IMR-90 (cell line): ENCODE data around the gene ACTR1A. TPM values are rescaled to one million over a fixed set of nuclear protein-coding genes. Genes with fewer than 3 reads are reported as not detected.

ENCODE experiments used
- ATAC-seq: fragments of 200-7000 bp; cut with Tn5 transposase; 2 replicates; pipeline ENCODE4 v1.9.1; 2020; ENCODE audit warnings: low read depth, mild to moderate bottlenecking, moderate library complexity
- BruUV-seq: library from RNA; stranded (reverse); fragments of 400-500 nt; replicated peaks from 2 replicates; lab custom pipeline; 2021; lab: Mats Ljungman, UMichigan
- CTCF ChIA-PET: fragments of 300-600 bp; formaldehyde crosslinking; extraction: SDS; loops from one replicate; lab custom pipeline; 2021; ENCODE audit warnings: antibody characterized with exemption; lab: Yijun Ruan, JAX
- POLR2A ChIA-PET: fragments of 300-600 bp; sonication (Branson Sonifier 250); formaldehyde crosslinking; loops from one replicate; lab custom pipeline; 2022; ENCODE audit warnings: antibody characterized with exemption; ENCODE audit not compliant: unreplicated experiment; lab: Charles Lee
- DNase-seq: peaks from one replicate; pipeline ENCODE4 v3.0.0; 2013
- H2AFZ ChIP-seq: replicated peaks from 2 replicates; pipeline ENCODE3; 2013; ENCODE audit warnings: low read length, mild to moderate bottlenecking; ENCODE audit not compliant: poor library complexity
- H2AK5ac ChIP-seq: 2 replicates; pipeline ENCODE4 v1.6.1; 2013; ENCODE audit warnings: low read depth, low read length, inconsistent platforms
- H2AK9ac ChIP-seq: replicated peaks from 2 replicates; pipeline ENCODE3; 2013; ENCODE audit warnings: mild to moderate bottlenecking, low read depth, low read length, moderate library complexity; ENCODE audit not compliant: poor library complexity
- H2BK120ac ChIP-seq: 2 replicates; pipeline ENCODE4 v1.6.1; 2013; ENCODE audit warnings: low read depth, low read length, inconsistent platforms
- H2BK15ac ChIP-seq: 3 replicates; pipeline ENCODE4 v1.6.1; 2013; ENCODE audit warnings: low read depth, low read length, inconsistent platforms
- H2BK20ac ChIP-seq: 2 replicates; pipeline ENCODE4 v1.6.1; 2013; ENCODE audit warnings: low read depth, mild to moderate bottlenecking, inconsistent platforms, low read length, moderate library complexity
- H2BK5ac ChIP-seq: 2 replicates; pipeline ENCODE4 v1.6.1; 2013; ENCODE audit warnings: mild to moderate bottlenecking, low read depth, low read length, inconsistent platforms; ENCODE audit not compliant: poor library complexity, severe bottlenecking
- H3K14ac ChIP-seq: replicated peaks from 2 replicates; pipeline ENCODE4 v1.6.1; 2013; ENCODE audit warnings: low read depth, low read length, inconsistent platforms
- H3K18ac ChIP-seq: 2 replicates; pipeline ENCODE4 v1.6.1; 2013; ENCODE audit warnings: low read depth, low read length, control low read depth
- H3K23ac ChIP-seq: 2 replicates; pipeline ENCODE4 v1.6.1; 2013; ENCODE audit warnings: low read depth, low read length, inconsistent platforms
- H3K27ac ChIP-seq: 2 replicates; pipeline ENCODE4 v1.5.1; 2013; ENCODE audit warnings: mild to moderate bottlenecking, control low read depth, low read length; ENCODE audit not compliant: insufficient read depth
- H3K27me3 ChIP-seq: 2 replicates; pipeline ENCODE4 v1.6.1; 2013; ENCODE audit warnings: low read length; ENCODE audit not compliant: control insufficient read depth, insufficient read depth
- H3K36me3 ChIP-seq: 2 replicates; pipeline ENCODE4 v1.6.1; 2013; ENCODE audit warnings: low read length, mixed read lengths; ENCODE audit not compliant: control insufficient read depth, insufficient read depth
- H3K4ac ChIP-seq: 2 replicates; pipeline ENCODE4 v1.6.1; 2013; ENCODE audit warnings: low read depth, low read length, inconsistent platforms
- H3K4me1 ChIP-seq: 2 replicates; pipeline ENCODE4 v1.6.1; 2013; ENCODE audit warnings: low read length, mixed read lengths; ENCODE audit not compliant: control insufficient read depth, insufficient read depth
- H3K4me2 ChIP-seq: 2 replicates; pipeline ENCODE4 v1.6.1; 2013; ENCODE audit warnings: low read depth, mild to moderate bottlenecking, control low read depth, low read length, moderate library complexity
- H3K4me3 ChIP-seq: 2 replicates; pipeline ENCODE4 v1.5.1; 2013; ENCODE audit warnings: low read depth, mild to moderate bottlenecking, control low read depth, low read length, moderate library complexity; ENCODE audit not compliant: insufficient read depth
- H3K56ac ChIP-seq: 2 replicates; pipeline ENCODE4 v1.6.1; 2013; ENCODE audit warnings: low read length, inconsistent platforms; ENCODE audit not compliant: insufficient read depth; ENCODE audit errors: extremely low read depth
- H3K79me1 ChIP-seq, 2 experiments: 2 replicates each; pipeline ENCODE4 v1.6.1; 2013; ENCODE audit warnings: low read length in 2 of 2, inconsistent platforms in 1 of 2, low read depth in 1 of 2
- H3K9ac ChIP-seq: 2 replicates; pipeline ENCODE4 v1.6.1; 2013; ENCODE audit warnings: low read depth, low read length, control low read depth
- H3K9me1 ChIP-seq: 2 replicates; pipeline ENCODE4 v1.6.1; 2013; ENCODE audit warnings: low read length, inconsistent platforms; ENCODE audit not compliant: insufficient read depth
- H3K9me3 ChIP-seq: 2 replicates; pipeline ENCODE4 v1.6.1; 2013; ENCODE audit warnings: low read length; ENCODE audit not compliant: control insufficient read depth, insufficient read depth
- H4K20me1 ChIP-seq: 2 replicates; pipeline ENCODE4 v1.6.1; 2013; ENCODE audit warnings: low read length, inconsistent platforms; ENCODE audit not compliant: insufficient read depth
- H4K5ac ChIP-seq: 2 replicates; pipeline ENCODE4 v1.6.1; 2013; ENCODE audit warnings: mild to moderate bottlenecking, low read depth, low read length, control low read depth
- H4K8ac ChIP-seq, 2 experiments: 2 replicates each; pipeline ENCODE4 v1.6.1; 2013; ENCODE audit warnings: low read depth in 2 of 2, low read length in 2 of 2, control low read depth in 1 of 2, inconsistent platforms in 1 of 2
- H4K91ac ChIP-seq: 2 replicates; pipeline ENCODE4 v1.6.1; 2013; ENCODE audit warnings: low read depth, low read length, inconsistent platforms; ENCODE audit not compliant: insufficient read depth
- CEBPB ChIP-seq: IDR thresholded peaks from 2 replicates; pipeline ENCODE4 v1.6.1; 2012; ENCODE audit warnings: low read depth, low read length, improper control_type of control experiment
- CTCF ChIP-seq: conservative IDR thresholded peaks from 2 replicates; pipeline ENCODE4 v1.5.1; 2012; ENCODE audit warnings: mild to moderate bottlenecking, low read depth, low read length, improper control_type of control experiment
- ELK1 ChIP-seq: fragments of 150-350 bp; IDR thresholded peaks from 2 replicates; pipeline ENCODE4 v1.6.1; 2016; ENCODE audit warnings: low read depth, mild to moderate bottlenecking, low read length, moderate library complexity, borderline replicate concordance
- FOS ChIP-seq: fragments of 150-350 bp; IDR thresholded peaks from 2 replicates; pipeline ENCODE4 v1.6.1; 2016; ENCODE audit warnings: low read depth, low read length
- MAZ ChIP-seq: IDR thresholded peaks from 2 replicates; pipeline ENCODE4 v1.6.1; 2012; ENCODE audit warnings: low read depth, mild to moderate bottlenecking, low read length, improper control_type of control experiment, moderate library complexity, borderline replicate concordance
- MXI1 ChIP-seq: IDR thresholded peaks from 2 replicates; pipeline ENCODE4 v1.6.1; 2012; ENCODE audit warnings: low read depth, mild to moderate bottlenecking, low read length, moderate library complexity, borderline replicate concordance
- NFE2L2 ChIP-seq: fragments of 150-350 bp; IDR thresholded peaks from 2 replicates; pipeline ENCODE4 v1.6.1; 2016; ENCODE audit warnings: low read depth, mild to moderate bottlenecking, low read length
- RAD21 ChIP-seq: IDR thresholded peaks from 2 replicates; pipeline ENCODE4 v1.6.1; 2012; ENCODE audit warnings: low read length, improper control_type of control experiment
- RCOR1 ChIP-seq: IDR thresholded peaks from 2 replicates; pipeline ENCODE4 v1.6.1; 2012; ENCODE audit warnings: mild to moderate bottlenecking, low read length, improper control_type of control experiment; ENCODE audit not compliant: insufficient replicate concordance
- RFX5 ChIP-seq: IDR thresholded peaks from 2 replicates; pipeline ENCODE4 v1.8.0; 2012; ENCODE audit warnings: low read depth, mild to moderate bottlenecking, low read length, moderate library complexity
- SMC3 ChIP-seq: fragments of 150-350 bp; IDR thresholded peaks from 2 replicates; pipeline ENCODE4 v1.6.1; 2016; ENCODE audit warnings: low read depth, mild to moderate bottlenecking, antibody characterized with exemption, low read length, moderate library complexity
- USF2 ChIP-seq: fragments of 150-350 bp; IDR thresholded peaks from 2 replicates; pipeline ENCODE4 v1.6.1; 2017; ENCODE audit warnings: mild to moderate bottlenecking, antibody characterized with exemption, low read length, low read depth
- WGBS, 2 experiments: methylation state at CpG; one replicate each; pipeline versions ENCODE4 v1.1.5 to v1.1.7; 2013; ENCODE audit warnings: missing lambda C conversion rate in 2 of 2; ENCODE audit not compliant: insufficient read length in 1 of 2; ENCODE audit errors: extremely low coverage in 2 of 2; 5-methylcytosine and 5-hydroxymethylcytosine counted together
- dilution Hi-C: fragments of 300-500 bp; cut with HindIII; formaldehyde crosslinking; loops from one replicate; pipeline ENCODE4 v1.14.3; 2018; ENCODE audit warnings: low sequenced_read_pairs; ENCODE audit not compliant: unreplicated experiment
- in situ Hi-C: fragments of 300-500 bp; cut with MboI; formaldehyde crosslinking; loops from 3 replicates; pipeline ENCODE4 v1.14.3; 2019; ENCODE audit warnings: low sequenced_read_pairs, inconsistent platforms, mixed read lengths
- intact Hi-C: fragments of 100-400 bp; cut with micrococcal nuclease; formaldehyde crosslinking; loops from 2 replicates; pipeline ENCODE4 v1.10.0; 2022
- polyA plus RNA-seq, 3 experiments: library from polyadenylated mRNA; depleted of rRNA; stranded (reverse); fragments of >200 nt; gene quantifications; 2 replicates each; pipeline ENCODE4 v1.2.3, GENCODE V29; 2012; ENCODE audit warnings: low replicate concordance in 1 of 3
- total RNA-seq: library from RNA; depleted of rRNA; stranded (reverse); fragments of >200 nt; gene quantifications from 2 replicates; pipeline ENCODE4 v1.2.3, GENCODE V29; 2012

Gene ACTR1A
- total and polyA plus RNA-seq, 2 of the 4 experiments (the other 2 are of a cell fraction), result 142 to 157 TPM

- no peak overlapping the region for H3K23ac ChIP-seq
- no peak overlapping the region for H2BK20ac ChIP-seq
- TF ChIP-seq CEBPB (no peak), ELK1 (no peak), RAD21 (no peak), CTCF (no peak), RCOR1 (no peak), USF2 (no peak), MAZ (no peak), NFE2L2 (no peak), FOS (no peak), MXI1 (no peak), RFX5 (no peak), SMC3 (no peak)
- no peak overlapping the region for H3K18ac ChIP-seq
- H3K4ac ChIP-seq, result no peak overlapping the region
- ChIA-PET POLR2A (no interaction called here), CTCF (no interaction called here)
- in situ Hi-C loops, result loop anchor here (10.0 kb wide), 1 partner anchor 259 kb away; the partner anchor contains the start of gene ELOVL3
- intact Hi-C loops, result no loop called here
- H2BK5ac ChIP-seq, result no peak overlapping the region
- no peak overlapping the region for H2AK9ac ChIP-seq
- H3K27me3 ChIP-seq, result no peaks in the 10 kb centered on the region
- H2BK120ac ChIP-seq, result no peak overlapping the region
- H3K4me3 ChIP-seq, result no peak overlapping the region
- dilution Hi-C loops, result no loop called here
- no peak overlapping the region for H3K56ac ChIP-seq
- no peak overlapping the region for H3K4me2 ChIP-seq
- H3K9ac ChIP-seq, result no peak overlapping the region
- no peak overlapping the region for H2BK15ac ChIP-seq
- H3K14ac ChIP-seq, result no peak overlapping the region
- ATAC-seq (no peak), DNase-seq (no peak)
- no peaks in the 10 kb centered on the region for H3K9me1 ChIP-seq
- H4K20me1 ChIP-seq, result peaks cover 11% of the 10 kb centered on the region
- no peak overlapping the region for H4K8ac ChIP-seq
- H4K5ac ChIP-seq, result no peak overlapping the region
- H3K9me3 ChIP-seq, result no peaks in the 10 kb centered on the region
- no TSS peak for BruUV-seq
- no peak overlapping the region for H3K27ac ChIP-seq
- peaks cover 9 to 13% of the 10 kb centered on the region in 2 experiments for H3K79me1 ChIP-seq
- no peak overlapping the region for H2AK5ac ChIP-seq
- H2AFZ ChIP-seq, result no peak overlapping the region
- H4K91ac ChIP-seq, result no peak overlapping the region
- WGBS, 2 experiments, result 95% methylated on average over 8 of the region's 13 CpGs; no CpG with 5 or more reads in 1 of the 2 experiments
- H3K4me1 ChIP-seq, result no peaks in the 10 kb centered on the region
- peaks cover 81% of the 10 kb centered on the region for H3K36me3 ChIP-seq
Measured at GRCh38 chr10:102484021-102484420, 18.5 kb downstream of the ACTR1A start.
